SJCRH30 (cell line): ENCODE data around the gene FEZF1. TPM values are rescaled to one million over a fixed set of nuclear protein-coding genes. Genes with fewer than 3 reads are reported as not detected.
"Not testable (repeated sequence)": the region's sequence is repeated elsewhere in the genome, so short reads cannot be mapped to it uniquely, and the experiment has no call there.

Source experiments
- DNase-seq, 2 experiments: peaks; one replicate each; pipeline ENCODE4 v3.0.0-alpha.2; 2015 to 2020
- H3K27ac ChIP-seq: fragments of 250-450 bp; sonication (Bioruptor Pico); 2 replicates; pipeline ENCODE4 v1.5.1; 2020; ENCODE audit warnings: mild to moderate bottlenecking, moderate library complexity
- H3K27me3 ChIP-seq: fragments of 250-450 bp; sonication (Bioruptor Pico); 2 replicates; pipeline ENCODE4 v1.5.1; 2020; ENCODE audit warnings: mild to moderate bottlenecking, moderate library complexity
- H3K36me3 ChIP-seq: fragments of 250-450 bp; sonication (Bioruptor Pico); 2 replicates; pipeline ENCODE4 v1.5.1; 2020; ENCODE audit warnings: mild to moderate bottlenecking, moderate library complexity
- H3K4me1 ChIP-seq: fragments of 250-450 bp; sonication (Bioruptor Pico); 2 replicates; pipeline ENCODE4 v1.5.1; 2020; ENCODE audit warnings: mild to moderate bottlenecking, moderate library complexity
- H3K4me3 ChIP-seq: fragments of 250-450 bp; sonication (Bioruptor Pico); 2 replicates; pipeline ENCODE4 v1.5.1; 2020; ENCODE audit warnings: mild to moderate bottlenecking, moderate library complexity
- H3K9me3 ChIP-seq: fragments of 250-450 bp; sonication (Bioruptor Pico); replicated peaks from 2 replicates; pipeline ENCODE4 v1.5.1; 2020; ENCODE audit warnings: mild to moderate bottlenecking, moderate library complexity
- total RNA-seq: library from RNA; depleted of rRNA; stranded (reverse); fragments of >200 nt; shearing (Covaris generic); gene quantifications from 2 replicates; pipeline ENCODE4 v1.2.3, GENCODE V29; 2014

Gene FEZF1
- total RNA-seq, 1 experiment from 2014 or later, result not detected

DNA sequence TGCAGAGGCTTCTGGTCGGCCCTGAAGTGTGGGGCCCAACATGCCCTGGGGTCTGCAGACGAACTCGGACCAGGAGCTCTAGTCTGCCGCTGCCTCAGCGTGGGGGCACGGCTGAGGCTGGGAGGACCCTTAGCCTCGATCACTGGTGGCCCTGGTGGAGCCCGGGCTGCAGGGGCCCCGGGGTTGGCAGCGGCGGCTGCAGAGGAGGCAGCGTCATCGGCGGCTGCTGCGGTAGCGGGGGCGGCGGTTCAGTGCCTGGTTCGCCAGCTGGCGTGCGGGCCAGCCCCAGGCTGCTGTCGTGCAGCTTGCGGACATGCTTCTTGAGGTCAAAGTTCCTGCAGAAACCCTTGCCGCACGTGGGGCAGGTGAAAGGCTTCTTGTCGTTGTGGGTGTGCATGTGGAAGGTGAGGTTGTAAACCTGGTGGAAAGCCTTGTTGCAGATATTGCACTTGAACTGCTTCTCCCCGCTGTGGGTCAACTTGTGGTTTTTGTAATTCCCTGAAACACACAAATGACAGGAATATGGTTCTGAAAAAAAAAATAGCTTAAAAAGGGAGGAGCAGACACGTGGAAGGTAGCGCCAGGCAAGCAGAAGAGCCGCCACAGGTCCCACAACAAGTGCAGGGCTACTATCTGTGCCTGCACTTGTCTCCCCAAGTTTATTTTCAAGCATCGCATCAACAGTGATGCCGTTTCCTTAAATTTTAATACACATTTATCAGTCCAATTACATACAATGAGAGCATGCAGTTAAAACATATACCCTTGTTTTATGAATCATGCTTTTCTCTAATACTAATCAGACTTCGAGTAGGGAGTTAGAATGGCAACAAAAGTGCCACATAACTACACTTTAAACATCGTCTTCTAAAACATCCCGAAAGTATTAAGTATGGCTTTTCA, 2.4 kb downstream of the FEZF1 start:
- H3K27me3 ChIP-seq, result peaks cover 4% of the 10 kb centered on the region
- H3K4me1 ChIP-seq, result no peaks in the 10 kb centered on the region
- H3K27ac ChIP-seq, result no peak overlapping the region
- no peak overlapping the region for H3K4me3 ChIP-seq
- no peak for DNase-seq
- no peaks in the 10 kb centered on the region for H3K9me3 ChIP-seq
- H3K36me3 ChIP-seq, result no peaks in the 10 kb centered on the region

DNA sequence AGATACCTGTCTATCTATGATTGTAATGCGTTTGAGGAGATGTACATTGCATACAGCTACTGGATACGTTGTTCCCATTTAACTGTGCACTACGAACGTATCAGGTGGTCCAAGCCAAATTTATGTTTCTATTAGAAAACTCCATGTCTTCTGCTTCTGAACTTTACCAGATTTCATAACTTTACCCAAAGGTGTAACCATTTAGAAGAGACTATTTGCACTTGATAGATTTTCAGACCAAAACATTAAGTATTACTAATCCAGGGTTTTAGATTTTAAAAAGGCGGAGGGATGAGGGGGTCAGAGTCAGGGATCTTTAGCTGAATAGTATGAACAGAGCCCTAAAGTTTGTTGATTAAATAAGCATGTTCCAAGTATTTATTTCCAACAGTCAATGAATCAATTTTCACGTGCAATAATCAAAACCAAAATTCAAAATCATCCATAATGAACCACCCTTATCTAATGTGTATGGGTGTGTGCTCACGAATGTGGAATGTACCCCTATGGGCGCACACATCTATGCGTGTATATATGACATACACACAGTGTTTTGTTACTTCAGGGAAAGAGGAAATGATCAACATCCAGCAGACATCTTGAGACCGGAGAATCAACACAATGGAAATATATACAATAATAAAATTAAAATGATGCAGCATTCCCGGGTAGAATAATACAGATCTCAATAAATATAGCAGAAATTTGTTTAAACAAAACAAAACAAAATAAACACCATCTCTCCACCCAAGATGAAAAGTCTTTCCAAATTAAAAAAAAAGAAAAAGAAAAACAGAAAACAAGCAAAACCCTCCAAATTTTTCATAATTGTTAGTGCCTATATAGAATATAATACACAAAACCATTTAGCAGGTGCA, 3.4 kb downstream of the FEZF1 start:
- Histone ChIP-seq H3K4me3 (no peak overlapping the region), H3K27me3 (peaks cover 4% of the 10 kb centered on the region), H3K9me3 (no peaks in the 10 kb centered on the region), H3K27ac (no peak overlapping the region), H3K4me1 (no peaks in the 10 kb centered on the region), H3K36me3 (no peaks in the 10 kb centered on the region)
- no peak for DNase-seq

DNA sequence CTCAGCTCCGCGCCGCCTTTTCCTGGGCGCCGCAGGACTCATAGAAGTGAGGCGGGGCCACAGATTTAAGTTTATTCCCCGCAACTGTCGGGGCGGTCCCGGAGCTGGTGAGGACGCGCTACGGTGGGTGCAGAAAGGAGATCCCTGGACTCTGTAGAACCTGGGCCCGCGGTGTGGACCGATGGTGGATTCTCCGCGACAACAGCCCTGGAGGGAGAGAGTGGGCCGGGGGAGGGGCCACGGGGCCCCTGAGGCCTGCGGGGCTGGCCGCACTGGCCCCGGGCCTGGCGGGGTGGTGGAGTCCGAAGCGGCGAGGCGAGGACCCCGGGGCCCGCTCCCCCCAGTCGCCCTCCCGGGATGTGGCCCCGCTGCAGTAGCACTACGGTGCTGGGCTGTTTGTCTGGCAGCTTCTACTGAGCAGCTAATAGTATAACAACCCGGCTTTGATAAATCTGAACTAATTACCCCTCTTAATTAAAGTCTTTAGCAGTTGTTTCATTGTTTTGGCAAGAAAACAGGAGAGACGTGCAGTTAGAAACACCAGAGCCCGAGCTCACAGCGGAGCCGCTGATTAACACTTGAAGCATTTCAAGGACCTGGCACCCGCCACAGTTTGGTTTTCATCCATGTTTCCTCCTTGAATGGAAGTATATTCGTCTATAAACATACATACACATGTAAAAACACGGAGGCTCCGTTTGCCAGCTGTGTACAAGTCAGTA, 4.2 kb downstream of the FEZF1 start:
- Histone ChIP-seq H3K36me3 (no peaks in the 10 kb centered on the region), H3K9me3 (no peaks in the 10 kb centered on the region), H3K27ac (no peak overlapping the region), H3K4me3 (no peak overlapping the region), H3K4me1 (no peaks in the 10 kb centered on the region), H3K27me3 (peaks cover 4% of the 10 kb centered on the region)
- DNase-seq, result no peak

DNA sequence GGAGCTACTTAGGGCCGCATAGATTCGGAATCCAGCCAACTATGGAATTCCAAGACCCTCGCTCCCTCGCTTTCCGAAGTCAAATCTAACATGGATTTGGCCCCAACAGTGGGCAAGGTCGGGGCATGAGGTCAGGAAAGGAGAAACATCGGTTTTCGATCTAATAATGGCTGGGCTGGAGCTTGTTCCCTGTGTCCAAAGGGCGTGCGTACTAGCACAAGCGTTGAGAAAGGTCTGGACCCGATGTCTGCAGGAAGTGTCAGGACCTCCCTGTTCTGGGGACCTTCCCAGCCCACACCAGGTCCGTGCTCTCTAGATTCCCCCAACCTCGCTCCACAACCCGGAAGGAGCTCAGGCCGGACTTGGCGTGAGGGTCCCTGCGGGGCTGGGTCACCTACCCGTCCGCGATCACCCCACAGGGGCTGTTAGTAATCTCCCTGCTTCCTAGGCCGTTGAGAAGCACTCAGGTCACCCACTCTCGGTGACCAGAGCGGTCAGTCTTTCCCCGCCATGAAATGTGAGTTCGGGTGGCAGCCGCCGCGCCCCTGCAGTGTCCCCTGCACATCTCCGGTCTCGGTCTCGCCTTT, 4.8 kb downstream of the FEZF1 start:
- no peaks in the 10 kb centered on the region for H3K4me1 ChIP-seq
- H3K4me3 ChIP-seq, result no peak overlapping the region
- H3K36me3 ChIP-seq, result no peaks in the 10 kb centered on the region
- DNase-seq, result no peak
- no peaks in the 10 kb centered on the region for H3K9me3 ChIP-seq
- H3K27ac ChIP-seq, result no peak overlapping the region
- peaks cover 4% of the 10 kb centered on the region for H3K27me3 ChIP-seq

DNA sequence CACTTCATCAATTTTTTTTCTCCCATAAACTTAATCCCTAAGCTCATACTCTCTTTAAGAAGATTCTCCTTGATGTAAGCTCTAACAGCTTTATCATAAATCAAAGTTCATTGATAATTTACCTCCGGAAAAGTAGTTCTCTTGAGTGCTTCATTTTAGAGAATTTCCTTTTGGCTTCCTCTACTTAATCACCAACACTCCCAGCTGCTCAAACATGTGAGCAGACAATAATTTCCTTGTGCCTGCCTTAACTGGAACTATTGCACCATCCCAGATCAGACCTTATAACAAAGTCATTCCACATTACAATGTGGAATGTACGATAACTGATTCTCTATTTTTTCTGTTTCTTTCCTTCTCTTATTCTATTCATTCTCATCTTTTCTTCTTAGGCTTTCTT, 5.9 kb downstream of the FEZF1 start:
- no peaks in the 10 kb centered on the region for H3K9me3 ChIP-seq
- peaks cover 4% of the 10 kb centered on the region for H3K27me3 ChIP-seq
- H3K4me3 ChIP-seq, result no peak overlapping the region
- no peak overlapping the region for H3K27ac ChIP-seq
- DNase-seq, result no peak
- no peaks in the 10 kb centered on the region for H3K4me1 ChIP-seq
- H3K36me3 ChIP-seq, result no peaks in the 10 kb centered on the region

DNA sequence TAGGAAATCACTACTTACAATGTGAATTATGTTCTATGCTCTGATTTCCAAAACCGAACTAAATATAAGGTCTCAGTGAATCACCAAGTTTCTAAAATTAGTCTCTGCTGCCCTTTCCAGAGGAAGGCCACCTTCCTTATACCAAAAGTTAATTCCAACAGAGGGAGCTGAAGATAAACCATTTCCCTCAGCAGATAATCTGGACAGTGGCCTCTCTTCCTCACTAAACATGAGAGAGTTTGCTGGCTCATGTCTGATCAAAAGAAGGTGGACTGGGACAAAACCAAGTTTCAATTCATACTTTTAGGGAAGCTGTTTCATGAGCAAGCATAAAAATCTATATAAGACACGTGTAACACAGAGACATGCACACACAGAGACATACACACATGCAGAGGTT, 6.4 kb downstream of the FEZF1 start:
- peaks cover 4% of the 10 kb centered on the region for H3K27me3 ChIP-seq

DNA sequence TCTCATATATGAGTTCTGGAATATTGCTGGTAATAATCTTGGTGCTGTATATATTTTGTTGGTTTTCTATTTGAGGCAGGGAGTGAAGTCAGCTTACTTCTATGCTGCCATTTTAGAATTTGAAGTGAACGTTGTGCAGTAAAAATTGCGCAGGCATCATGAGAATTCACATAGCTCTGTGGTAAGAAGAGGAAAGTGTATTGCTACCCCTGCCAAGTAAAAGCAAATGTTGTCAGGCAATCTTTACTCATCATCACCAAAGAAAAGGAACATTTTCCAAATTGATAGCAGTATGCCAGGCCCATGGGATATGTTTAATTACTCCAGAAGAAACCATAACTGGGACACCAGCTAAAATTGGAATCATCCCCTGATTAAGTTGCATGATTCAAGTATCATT, 13.4 kb downstream of the FEZF1 start:
- no peak for DNase-seq
- no peak overlapping the region for H3K4me3 ChIP-seq
- no peaks in the 10 kb centered on the region for H3K9me3 ChIP-seq
- H3K27ac ChIP-seq, result no peak overlapping the region
- no peaks in the 10 kb centered on the region for H3K36me3 ChIP-seq
- H3K4me1 ChIP-seq, result no peaks in the 10 kb centered on the region
- H3K27me3 ChIP-seq, result no peaks in the 10 kb centered on the region

More for the DNA sequence above, 6.4 kb downstream of the FEZF1 start:
- Histone ChIP-seq H3K4me1 (no peaks in the 10 kb centered on the region), H3K27ac (no peak overlapping the region), H3K4me3 (no peak overlapping the region), H3K36me3 (no peaks in the 10 kb centered on the region), H3K9me3 (no peaks in the 10 kb centered on the region)
- DNase-seq, result no peak

DNA sequence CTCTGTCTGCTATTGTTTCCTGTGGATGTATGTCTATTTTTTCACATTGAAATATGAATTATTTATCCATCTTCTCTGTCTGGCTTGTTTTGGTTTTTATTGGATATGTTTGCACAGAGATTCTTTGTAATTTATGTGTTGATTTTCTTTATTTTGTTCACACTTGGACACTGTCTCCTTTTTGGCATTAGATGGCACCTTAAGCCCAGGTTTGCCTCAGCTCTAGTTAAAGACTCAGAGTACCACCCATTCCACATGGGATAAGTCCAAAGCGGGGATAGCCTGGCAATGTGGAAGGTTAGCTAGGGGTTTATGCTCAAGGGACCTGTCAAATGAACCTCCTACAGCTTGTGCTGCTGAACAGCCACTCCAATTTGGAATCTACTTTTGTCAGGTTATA, 14.1 kb downstream of the FEZF1 start:
- no peaks in the 10 kb centered on the region for H3K9me3 ChIP-seq
- no peaks in the 10 kb centered on the region for H3K36me3 ChIP-seq
- DNase-seq, result no peak
- H3K27me3 ChIP-seq, result no peaks in the 10 kb centered on the region
- H3K27ac ChIP-seq, result no peak overlapping the region
- no peaks in the 10 kb centered on the region for H3K4me1 ChIP-seq
- H3K4me3 ChIP-seq, result no peak overlapping the region

DNA sequence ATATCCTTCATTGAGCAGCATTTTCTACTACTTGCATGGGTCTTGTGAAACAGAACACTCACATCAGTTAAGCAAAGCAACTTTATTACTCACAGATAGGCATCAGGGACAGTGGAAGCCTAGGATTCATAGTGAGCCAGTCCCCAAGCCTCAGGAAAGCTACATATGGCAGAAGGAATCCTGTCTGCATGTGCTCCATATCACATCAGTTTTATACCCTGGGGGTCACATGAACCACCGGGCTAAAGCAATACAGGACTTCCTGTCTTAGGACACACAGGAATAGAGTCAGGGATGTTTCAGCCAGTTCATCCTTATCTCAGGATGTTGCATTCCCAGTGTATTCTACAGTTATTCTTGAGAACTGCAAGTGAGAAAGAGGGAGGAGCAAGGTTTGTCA, 15.1 kb downstream of the FEZF1 start:
- Histone ChIP-seq H3K9me3 (no peaks in the 10 kb centered on the region), H3K4me1 (no peaks in the 10 kb centered on the region), H3K4me3 (no peak overlapping the region), H3K36me3 (no peaks in the 10 kb centered on the region), H3K27ac (no peak overlapping the region), H3K27me3 (no peaks in the 10 kb centered on the region)
- DNase-seq, result no peak

DNA sequence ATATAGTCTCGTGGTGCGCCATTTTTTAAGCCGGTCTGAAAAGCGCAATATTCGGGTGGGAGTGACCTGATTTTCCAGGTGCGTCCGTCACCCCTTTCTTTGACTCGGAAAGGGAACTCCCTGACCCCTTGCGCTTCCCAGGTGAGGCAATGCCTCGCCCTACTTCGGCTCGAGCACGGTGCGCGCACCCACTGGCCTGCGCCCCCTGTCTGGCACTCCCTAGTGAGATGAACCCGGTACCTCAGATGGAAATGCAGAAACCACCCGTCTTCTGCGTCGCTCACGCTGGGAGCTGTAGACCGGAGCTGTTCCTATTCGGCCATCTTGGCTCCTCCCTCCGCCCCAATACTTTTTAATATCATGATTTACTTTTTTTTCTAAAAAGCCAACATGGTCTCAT, 19.9 kb downstream of the FEZF1 start:
- not testable (repeated sequence) for H3K4me3 ChIP-seq, H3K4me1 ChIP-seq, H3K27ac ChIP-seq, H3K36me3 ChIP-seq, H3K27me3 ChIP-seq, DNase-seq, H3K9me3 ChIP-seq

DNA sequence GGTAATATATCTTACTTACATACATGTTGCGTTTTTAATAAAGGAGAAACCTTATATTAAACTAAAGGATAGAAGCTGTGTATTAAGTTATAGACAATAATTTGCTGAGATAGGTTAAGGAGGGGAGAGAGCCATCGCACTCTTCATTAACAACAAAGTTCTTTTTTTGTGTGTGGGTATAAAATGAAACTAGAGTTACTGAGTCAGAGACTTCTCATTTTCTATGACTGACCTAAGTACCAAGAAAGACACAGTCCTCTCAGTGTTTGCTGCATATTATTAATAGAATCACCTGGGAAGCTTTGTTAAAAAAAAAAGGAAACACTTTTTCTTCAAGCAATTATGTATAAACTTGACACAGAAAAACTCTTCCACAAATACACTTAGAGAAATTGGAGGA, 31.4 kb downstream of the FEZF1 start:
- no peaks in the 10 kb centered on the region for H3K36me3 ChIP-seq
- no peak overlapping the region for H3K27ac ChIP-seq
- no peak overlapping the region for H3K4me3 ChIP-seq
- H3K4me1 ChIP-seq, result no peaks in the 10 kb centered on the region
- no peaks in the 10 kb centered on the region for H3K27me3 ChIP-seq
- DNase-seq, result no peak
- no peaks in the 10 kb centered on the region for H3K9me3 ChIP-seq

DNA sequence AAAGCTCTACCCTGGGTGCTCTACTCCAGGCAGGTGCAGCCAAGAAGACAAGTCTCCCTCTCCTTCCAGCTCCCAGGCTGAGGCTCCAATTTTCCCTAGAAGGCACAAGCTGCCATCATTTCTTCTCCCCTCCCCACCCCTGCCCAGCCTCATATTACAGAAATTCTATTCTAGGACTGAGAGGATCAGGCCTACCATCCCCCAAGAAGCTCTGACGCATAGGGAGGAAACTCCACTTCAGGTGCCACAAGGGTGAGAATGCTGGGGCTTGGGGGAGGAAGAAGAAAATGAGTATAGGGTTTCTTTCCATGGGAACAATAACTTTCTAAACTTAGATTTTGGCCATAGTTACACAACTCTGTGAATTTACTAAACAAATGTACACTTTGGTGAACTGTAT, 35.3 kb downstream of the FEZF1 start:
- H3K4me1 ChIP-seq, result no peaks in the 10 kb centered on the region
- no peaks in the 10 kb centered on the region for H3K27me3 ChIP-seq
- no peak overlapping the region for H3K27ac ChIP-seq
- H3K36me3 ChIP-seq, result no peaks in the 10 kb centered on the region
- no peak overlapping the region for H3K4me3 ChIP-seq
- DNase-seq, result no peak
- no peaks in the 10 kb centered on the region for H3K9me3 ChIP-seq

DNA sequence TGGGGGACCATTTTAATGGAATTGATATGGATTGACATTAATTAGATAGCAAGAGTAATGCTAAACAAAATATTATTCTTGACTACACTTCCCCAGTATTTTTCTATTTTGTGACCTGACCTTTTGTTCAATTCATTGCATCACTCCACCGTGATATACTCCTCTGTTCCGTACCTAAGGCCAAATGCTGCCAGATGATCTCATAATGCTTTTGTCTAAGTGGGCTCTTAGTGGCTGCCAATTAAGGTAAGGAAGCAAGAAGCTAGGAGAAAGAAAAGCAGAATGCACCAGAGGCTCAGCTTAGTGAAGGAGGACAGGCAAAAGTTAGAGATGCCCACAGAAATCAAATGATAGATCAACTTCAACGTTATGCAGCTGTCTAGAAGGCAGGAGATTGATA, 36.4 kb downstream of the FEZF1 start:
- H3K4me1 ChIP-seq, result no peaks in the 10 kb centered on the region
- no peaks in the 10 kb centered on the region for H3K9me3 ChIP-seq
- DNase-seq, result no peak
- H3K4me3 ChIP-seq, result no peak overlapping the region
- no peaks in the 10 kb centered on the region for H3K36me3 ChIP-seq
- H3K27ac ChIP-seq, result no peak overlapping the region
- H3K27me3 ChIP-seq, result no peaks in the 10 kb centered on the region; the same call in 1 of the 2 replicates

DNA sequence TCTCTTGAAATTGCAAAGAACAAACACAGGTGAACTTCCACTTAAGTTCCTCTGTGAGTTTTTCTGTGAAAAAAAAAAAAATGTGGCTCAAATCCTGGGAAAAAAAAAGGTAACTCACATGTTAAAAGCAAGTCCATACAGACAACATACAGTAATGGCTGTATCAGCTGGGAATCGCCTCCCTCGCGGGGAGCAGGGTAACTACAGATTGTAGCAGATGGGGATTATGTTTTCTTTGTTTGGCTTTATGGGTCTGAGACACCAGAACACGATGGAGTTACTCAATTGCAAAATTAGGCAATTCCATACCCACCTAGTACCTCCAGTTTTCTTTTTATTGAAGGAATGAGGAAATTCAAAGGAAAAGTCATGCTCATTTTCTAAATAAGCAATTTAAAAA, 42.3 kb downstream of the FEZF1 start:
- no peak for DNase-seq
- H3K27me3 ChIP-seq, result no peaks in the 10 kb centered on the region; the same call in none of the 2 replicates
- H3K9me3 ChIP-seq, result no peaks in the 10 kb centered on the region
- no peak overlapping the region for H3K4me3 ChIP-seq
- H3K4me1 ChIP-seq, result no peaks in the 10 kb centered on the region
- H3K36me3 ChIP-seq, result no peaks in the 10 kb centered on the region
- H3K27ac ChIP-seq, result no peak overlapping the region
